CD4-positive, alpha-beta T cell (primary cell): ENCODE measurements around the gene SCAANT1. TPM values are rescaled to one million over a fixed set of nuclear protein-coding genes. Genes with fewer than 3 reads are reported as not detected.

Source experiments
- ATAC-seq: fragments of 200-7000 bp; cut with Tn5 transposase; one replicate; pipeline ENCODE4 v1.10.0; 2022; ENCODE audit warnings: mild to moderate bottlenecking; ENCODE audit not compliant: poor library complexity
- CTCF ChIA-PET: fragments of 350-600 bp; sonication (Branson Sonifier 250); formaldehyde crosslinking; loops from one replicate; lab custom pipeline; 2021; ENCODE audit warnings: antibody characterized with exemption, inconsistent platforms; lab: Charles Lee
- POLR2A ChIA-PET: fragments of 350-600 bp; sonication (Branson Sonifier 250); formaldehyde crosslinking; loops from one replicate; lab custom pipeline; 2021; ENCODE audit warnings: antibody characterized with exemption, inconsistent platforms; lab: Charles Lee
- DNase-seq, 14 experiments: peaks; one replicate each; pipeline ENCODE4 v3.0.0-alpha.2; 2013 to 2020; ENCODE audit warnings: mixed read lengths in 2 of 14
- H3K27ac ChIP-seq, 2 donors: one replicate each; pipeline versions ENCODE4 v1.5.1 to v1.7.0; 2013; ENCODE audit warnings: low read length in 2 of 2, low read depth in 1 of 2, mild to moderate bottlenecking in 1 of 2
- H3K27me3 ChIP-seq, 2 experiments: 1 replicate in 1 of 2; 2 replicates in 1 of 2; pipeline versions ENCODE4 v1.6.1 to v1.7.0; 2013; ENCODE audit warnings: low read length in 2 of 2, control low read depth in 1 of 2, mild to moderate bottlenecking in 1 of 2, moderate library complexity in 1 of 2; ENCODE audit not compliant: insufficient read depth in 2 of 2, control insufficient read depth in 1 of 2
- H3K36me3 ChIP-seq: one replicate; pipeline ENCODE4 v1.6.1; 2013; ENCODE audit warnings: low read length, control low read depth; ENCODE audit not compliant: insufficient read depth
- H3K4me1 ChIP-seq: one replicate; pipeline ENCODE4 v1.6.1; 2013; ENCODE audit warnings: low read length, control low read depth; ENCODE audit not compliant: insufficient read depth
- H3K4me3 ChIP-seq: one replicate; pipeline ENCODE4 v1.5.1; 2013; ENCODE audit warnings: mild to moderate bottlenecking, low read length, moderate library complexity
- H3K9me3 ChIP-seq, 2 experiments: 1 replicate in 1 of 2; 2 replicates in 1 of 2; pipeline versions ENCODE4 v1.6.1 to v1.7.0; 2013; ENCODE audit warnings: low read length in 2 of 2, mild to moderate bottlenecking in 2 of 2, control low read depth in 1 of 2, moderate library complexity in 1 of 2; ENCODE audit not compliant: control insufficient read depth in 1 of 2, insufficient read depth in 1 of 2
- H3K27ac Mint-ChIP-seq: one replicate; pipeline ENCODE4 v1.8.0; 2020; ENCODE audit warnings: mixed read lengths
- H3K27me3 Mint-ChIP-seq: one replicate; pipeline ENCODE4 v1.8.0; 2021; ENCODE audit warnings: mixed read lengths
- H3K36me3 Mint-ChIP-seq: one replicate; pipeline ENCODE4 v1.8.0; 2021; ENCODE audit warnings: low read depth, mixed read lengths
- H3K4me1 Mint-ChIP-seq: one replicate; pipeline ENCODE4 v1.8.0; 2021; ENCODE audit warnings: low read depth, mixed read lengths
- H3K4me3 Mint-ChIP-seq: one replicate; pipeline ENCODE4 v1.8.0; 2020; ENCODE audit warnings: mild to moderate bottlenecking, mixed read lengths
- H3K9me3 Mint-ChIP-seq: one replicate; pipeline ENCODE4 v1.8.0; 2020; ENCODE audit warnings: mixed read lengths
- CTCF ChIP-seq: fragments of 200-600 bp; IDR thresholded peaks from one replicate; pipeline ENCODE4 v1.8.0; 2022; ENCODE audit warnings: antibody characterized with exemption, mild to moderate bottlenecking
- intact Hi-C, 2 experiments: fragments of 100-400 bp; cut with DNase I in 1 of 2; cut with micrococcal nuclease in 1 of 2; formaldehyde crosslinking; loops; one replicate each; pipeline versions ENCODE4 v1.15.1 to v1.9.0; 2023 to 2025; cut with DNase I, micrococcal nuclease
- total RNA-seq, 174 experiments: library from RNA in 2 of 174; stranded (reverse) in 2 of 174; gene quantifications; one replicate each; pipeline ENCODE4 v1.2.3 and lab custom pipeline; 2021 to 2026

Gene SCAANT1
- total RNA-seq, 2 experiments from 2014 or later = 1.4 to 2.1 TPM

- H3K4me1 ChIP-seq = peaks cover 6% of the 10 kb centered on the region
- POLR2A ChIA-PET = no interaction called here
- ATAC-seq (no peak), DNase-seq (no peak)
- Mint-ChIP-seq H3K27ac (no peak overlapping the region), H3K4me3 (no peak overlapping the region), H3K27me3 (no peaks in the 10 kb centered on the region), H3K36me3 (peaks cover 10% of the 10 kb centered on the region), H3K4me1 (peaks cover 46% of the 10 kb centered on the region), H3K9me3 (no peaks in the 10 kb centered on the region)
- no peaks in the 10 kb centered on the region for H3K27me3 ChIP-seq
- no peak overlapping the region for H3K4me3 ChIP-seq
- H3K36me3 ChIP-seq = peaks cover 8% of the 10 kb centered on the region
- CTCF ChIA-PET = no interaction called here
- no peaks in the 10 kb centered on the region for H3K9me3 ChIP-seq
- H3K27ac ChIP-seq = no peak overlapping the region
- no peak for TF ChIP-seq CTCF
- intact Hi-C loops = no loop called here
Observed at GRCh38 chr3:63892773-63893352, 19.3 kb downstream of the SCAANT1 start.

DNA sequence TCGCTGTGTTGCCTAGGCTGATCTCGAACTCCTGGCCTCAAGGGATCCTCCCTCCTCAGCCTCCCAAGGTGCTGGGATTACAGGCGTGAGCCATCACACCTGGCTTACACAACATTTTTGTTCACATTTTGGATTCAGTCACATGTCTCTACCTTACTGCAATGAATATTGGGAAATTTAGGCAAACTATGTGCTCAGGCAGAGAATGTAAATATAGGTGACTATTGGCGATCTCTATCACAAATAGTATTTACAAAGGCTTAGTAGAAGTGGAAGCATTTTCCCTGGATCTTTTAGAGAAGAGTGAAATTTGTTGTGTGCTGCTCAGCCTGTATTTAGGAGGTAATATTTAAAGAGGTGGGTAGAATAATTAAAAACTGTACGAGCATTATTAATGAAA, 20.7 kb downstream of the SCAANT1 start:
- no peak overlapping the region for H3K27ac ChIP-seq
- TF ChIP-seq CTCF = no peak
- no peak overlapping the region for H3K4me3 Mint-ChIP-seq
- H3K9me3 ChIP-seq = no peaks in the 10 kb centered on the region
- H3K9me3 Mint-ChIP-seq = no peaks in the 10 kb centered on the region
- no peaks in the 10 kb centered on the region for H3K27me3 Mint-ChIP-seq
- DNase-seq (no peak), ATAC-seq (no peak)
- H3K27me3 ChIP-seq = no peaks in the 10 kb centered on the region
- H3K4me1 ChIP-seq = peaks cover 6% of the 10 kb centered on the region
- ChIA-PET CTCF (no interaction called here), POLR2A (no interaction called here)
- H3K4me3 ChIP-seq = no peak overlapping the region
- intact Hi-C loops = no loop called here
- peaks cover 8% of the 10 kb centered on the region for H3K36me3 ChIP-seq
- peaks cover 47% of the 10 kb centered on the region for H3K4me1 Mint-ChIP-seq
- no peak overlapping the region for H3K27ac Mint-ChIP-seq
- H3K36me3 Mint-ChIP-seq = peaks cover 4% of the 10 kb centered on the region

DNA sequence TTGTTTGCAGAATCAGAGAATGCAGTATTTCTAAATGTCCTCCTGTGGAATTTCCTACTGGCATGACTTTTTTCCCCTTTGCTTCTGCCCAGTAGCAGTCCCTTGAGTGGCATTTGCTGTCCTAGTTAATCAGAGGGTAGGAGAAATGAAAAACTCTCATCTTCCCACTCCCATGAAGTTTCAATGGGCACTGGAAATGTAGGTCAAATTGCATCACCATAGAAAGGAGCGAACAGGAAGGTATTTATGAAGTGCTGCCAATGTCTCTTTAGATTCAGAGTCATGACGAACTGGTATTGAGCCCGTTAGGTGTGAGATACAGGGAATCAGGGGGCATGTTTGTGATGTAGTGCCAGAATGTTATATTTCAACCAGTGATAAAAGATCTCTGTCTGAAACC, 25.3 kb downstream of the SCAANT1 start:
- Mint-ChIP-seq H3K9me3 (no peaks in the 10 kb centered on the region), H3K27ac (no peak overlapping the region), H3K4me3 (no peak overlapping the region), H3K36me3 (peaks cover 4% of the 10 kb centered on the region), H3K4me1 (peaks cover 30% of the 10 kb centered on the region), H3K27me3 (no peaks in the 10 kb centered on the region)
- H3K4me1 ChIP-seq = no peaks in the 10 kb centered on the region
- no peaks in the 10 kb centered on the region for H3K27me3 ChIP-seq
- no peak for TF ChIP-seq CTCF
- no peaks in the 10 kb centered on the region for H3K9me3 ChIP-seq
- no peak overlapping the region for H3K27ac ChIP-seq
- ATAC-seq (no peak), DNase-seq (no peak)
- no peak overlapping the region for H3K4me3 ChIP-seq
- CTCF ChIA-PET = no interaction called here
- H3K36me3 ChIP-seq = peaks cover 2% of the 10 kb centered on the region
- POLR2A ChIA-PET = no interaction called here
- intact Hi-C loops = no loop called here
